ENCODE data around the gene NCOA3. TPM values are rescaled to one million over a fixed set of nuclear protein-coding genes. Genes with fewer than 3 reads are reported as not detected.

The NCOA3 gene
- total and polyA plus RNA-seq, 12 donors, result 2.6 to 35.6 (median 22.2) TPM

GRCh38 chr20:47610247-47610944 is 108.7 kb downstream of the NCOA3 start:
- Histone ChIP-seq H3K4me3 (no peak overlapping the region), H3K36me3 (replicated peaks in 1 of 2) (no peaks in the 10 kb centered on the region), H3K4me1 (replicated peaks in 1 of 2) (peaks cover 6 to 31% of the 10 kb centered on the region in 2 donors), H3K9me3 (replicated peaks in 1 of 3) (no peaks in the 10 kb centered on the region), H3K27me3 (no peaks in the 10 kb centered on the region), H3K27ac (peak overlapping the region in 2 of 5 donors; percentile 51 to 68)
- DNase-seq, result peak; percentile 59 to 85 (median 71)
- TF ChIP-seq CTCF (IDR thresholded peaks at IDR 0.05) (no peak), POLR2A (IDR thresholded peaks at IDR 0.05) (no peak)
- 47 to 57% (median 50%) methylated on average over 6 of the region's 6 CpGs for WGBS, 4 donors
- intact Hi-C loops (cut with DNase I), result no loop called here

- Histone ChIP-seq H3K27me3 (no peaks in the 10 kb centered on the region), H3K9me3 (replicated peaks in 1 of 3) (no peaks in the 10 kb centered on the region), H3K36me3 (replicated peaks in 1 of 2) (no peaks in the 10 kb centered on the region), H3K27ac (peak overlapping the region in 1 of 5 donors; percentile 8), H3K4me3 (no peak overlapping the region), H3K4me1 (replicated peaks in 1 of 2) (peaks cover 6 to 31% of the 10 kb centered on the region in 2 donors)
- DNase-seq, result no peak
- intact Hi-C loops (cut with DNase I), result no loop called here
- TF ChIP-seq POLR2A (IDR thresholded peaks at IDR 0.05) (no peak), CTCF (IDR thresholded peaks at IDR 0.05) (no peak)
Observed at GRCh38 chr20:47610945-47611250, 109.2 kb downstream of the NCOA3 start.

GRCh38 chr20:47611785-47612184 is 110.1 kb downstream of the NCOA3 start:
- Histone ChIP-seq H3K9me3 (replicated peaks in 1 of 3) (no peaks in the 10 kb centered on the region), H3K4me3 (no peak overlapping the region), H3K4me1 (replicated peaks in 1 of 2) (peaks cover 6 to 31% of the 10 kb centered on the region in 2 donors), H3K36me3 (replicated peaks in 1 of 2) (no peaks in the 10 kb centered on the region), H3K27me3 (no peaks in the 10 kb centered on the region), H3K27ac (no peak overlapping the region)
- WGBS, 4 donors, result 95 to 100% (median 97%) methylated on average over 9 of the region's 9 CpGs
- TF ChIP-seq POLR2A (IDR thresholded peaks at IDR 0.05), result no peak
- no peak for TF ChIP-seq CTCF (IDR thresholded peaks at IDR 0.05)
- DNase-seq, result no peak
- intact Hi-C loops (cut with DNase I), result no loop called here

GRCh38 chr20:47612670-47613069 is 111.0 kb downstream of the NCOA3 start:
- Histone ChIP-seq H3K36me3 (replicated peaks in 1 of 2) (no peaks in the 10 kb centered on the region), H3K27ac (no peak overlapping the region), H3K9me3 (replicated peaks in 1 of 3) (no peaks in the 10 kb centered on the region), H3K4me3 (no peak overlapping the region), H3K27me3 (no peaks in the 10 kb centered on the region), H3K4me1 (replicated peaks in 1 of 2) (peaks cover 6 to 22% of the 10 kb centered on the region in 2 donors)
- WGBS, 4 donors, result 90 to 98% (median 94%) methylated on average over 2 of the region's 2 CpGs
- TF ChIP-seq CTCF (IDR thresholded peaks at IDR 0.05) (no peak), POLR2A (IDR thresholded peaks at IDR 0.05) (no peak)
- DNase-seq, result no peak
- intact Hi-C loops (cut with DNase I), result no loop called here

Measured in adrenal gland (tissue), 12 donors.